HepG2 (cell line): Measurements from ENCODE around the gene CLASP1. TPM values are rescaled to one million over a fixed set of nuclear protein-coding genes. Genes with fewer than 3 reads are reported as not detected.

ENCODE experiments used
- HDAC6 ChIP-seq: fragments of 200-600 bp; sonication (generic); IDR thresholded peaks from 2 replicates; pipeline ENCODE4 v1.7.0; 2017; ENCODE audit warnings: mild to moderate bottlenecking, antibody characterized with exemption, low read length, low read depth
- SP2 ChIP-seq: sonication (generic); formaldehyde crosslinking; IDR thresholded peaks from 2 replicates; pipeline ENCODE4 v1.5.1; 2020; ENCODE audit warnings: mild to moderate bottlenecking, missing genetic modification reagents
- ZNF761 ChIP-seq: sonication (generic); formaldehyde crosslinking; conservative IDR thresholded peaks from 2 replicates; pipeline ENCODE4 v1.4.0; 2020; ENCODE audit warnings: mild to moderate bottlenecking, missing genetic modification reagents
- polyA plus RNA-seq, 8 experiments: library from polyadenylated mRNA; depleted of rRNA in 3 of 8; stranded (reverse) in 7 of 8; unstranded in 1 of 8; fragments of >200 nt; fragmentation: Illumina TruSeq in 4 of 8; extraction: Trizol in 4 of 8; gene quantifications; 2 replicates each; pipeline versions ENCODE4 v1.2.1 to v1.2.3, GENCODE V29; 2011 to 2016; ENCODE audit warnings: low read depth in 4 of 8, missing spikeins in 1 of 8, mixed read lengths in 1 of 8; ENCODE audit not compliant: insufficient read depth in 1 of 8
- total RNA-seq, 5 experiments: library from RNA; depleted of rRNA; stranded (reverse); fragments of >200 nt; fragmentation: Illumina TruSeq; extraction: Trizol; gene quantifications; 2 replicates each; pipeline ENCODE4 v1.2.3, GENCODE V29; 2016; ENCODE audit warnings: low read depth in 1 of 5
- TF ChIP-seq, protein P1 (sequence below), 2 experiments: fragments of 450-650 bp in 1 of 2; sonication (generic) in 1 of 2; formaldehyde crosslinking in 1 of 2; IDR thresholded peaks; 2 replicates each; pipeline versions ENCODE4 v1.6.1 to v1.8.0; 2016 to 2022; ENCODE audit warnings: antibody characterized with exemption in 1 of 2, mild to moderate bottlenecking in 1 of 2, missing genetic modification reagents in 1 of 2
- TF ChIP-seq, protein P2 (sequence below): IDR thresholded peaks from 2 replicates; pipeline ENCODE4 v1.6.1; 2018; ENCODE audit warnings: missing genetic modification reagents
- TF ChIP-seq, protein P3 (sequence below): sonication (generic); formaldehyde crosslinking; IDR thresholded peaks from 2 replicates; pipeline ENCODE4 v1.4.0; 2020; ENCODE audit warnings: missing genetic modification reagents, borderline replicate concordance
- TF ChIP-seq, protein P4 (sequence below): sonication (generic); formaldehyde crosslinking; IDR thresholded peaks from 2 replicates; pipeline ENCODE4 v1.5.1; 2020; ENCODE audit warnings: mild to moderate bottlenecking, missing genetic modification reagents, moderate library complexity
- TF ChIP-seq, protein P5 (sequence below): IDR thresholded peaks from 2 replicates; pipeline ENCODE4 v1.6.1; 2016; ENCODE audit warnings: low read depth, control low read depth
- TF ChIP-seq, protein P6 (sequence below): sonication (generic); formaldehyde crosslinking; IDR thresholded peaks from 2 replicates; pipeline ENCODE4 v1.9.0; 2021; ENCODE audit warnings: missing genetic modification reagents, borderline replicate concordance
- TF ChIP-seq, protein P7 (sequence below): sonication (generic); formaldehyde crosslinking; IDR thresholded peaks from 2 replicates; pipeline ENCODE4 v1.8.0; 2023; ENCODE audit warnings: mild to moderate bottlenecking, missing genetic modification reagents

The CLASP1 gene
- total and polyA plus RNA-seq, 2 of the 13 experiments (the other 11 are each of a cell fraction or from before 2014, with no cell fraction given): 11.7 to 47.9 TPM

DNA sequence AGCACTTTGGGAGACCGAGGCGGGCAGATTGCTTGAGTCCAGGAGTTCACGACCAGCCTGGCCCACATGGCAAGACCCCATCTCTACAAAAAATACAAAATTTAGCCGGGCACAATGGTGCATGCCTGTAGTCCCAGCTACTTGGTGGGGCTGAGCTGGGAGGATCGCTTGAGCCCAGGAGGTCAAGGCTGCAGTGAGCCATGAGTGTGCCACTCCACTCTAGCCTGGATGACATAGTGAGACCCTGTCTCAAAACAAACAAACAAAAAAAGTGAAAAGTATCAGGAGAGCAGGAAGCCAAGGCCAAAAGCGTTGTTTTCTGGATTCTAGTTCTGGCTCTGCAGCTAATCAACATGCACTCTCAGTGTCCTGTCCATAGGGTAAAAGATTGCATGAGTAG lies 10.7 kb upstream of the CLASP1 start (continued):
- TF ChIP-seq, protein P1, sequence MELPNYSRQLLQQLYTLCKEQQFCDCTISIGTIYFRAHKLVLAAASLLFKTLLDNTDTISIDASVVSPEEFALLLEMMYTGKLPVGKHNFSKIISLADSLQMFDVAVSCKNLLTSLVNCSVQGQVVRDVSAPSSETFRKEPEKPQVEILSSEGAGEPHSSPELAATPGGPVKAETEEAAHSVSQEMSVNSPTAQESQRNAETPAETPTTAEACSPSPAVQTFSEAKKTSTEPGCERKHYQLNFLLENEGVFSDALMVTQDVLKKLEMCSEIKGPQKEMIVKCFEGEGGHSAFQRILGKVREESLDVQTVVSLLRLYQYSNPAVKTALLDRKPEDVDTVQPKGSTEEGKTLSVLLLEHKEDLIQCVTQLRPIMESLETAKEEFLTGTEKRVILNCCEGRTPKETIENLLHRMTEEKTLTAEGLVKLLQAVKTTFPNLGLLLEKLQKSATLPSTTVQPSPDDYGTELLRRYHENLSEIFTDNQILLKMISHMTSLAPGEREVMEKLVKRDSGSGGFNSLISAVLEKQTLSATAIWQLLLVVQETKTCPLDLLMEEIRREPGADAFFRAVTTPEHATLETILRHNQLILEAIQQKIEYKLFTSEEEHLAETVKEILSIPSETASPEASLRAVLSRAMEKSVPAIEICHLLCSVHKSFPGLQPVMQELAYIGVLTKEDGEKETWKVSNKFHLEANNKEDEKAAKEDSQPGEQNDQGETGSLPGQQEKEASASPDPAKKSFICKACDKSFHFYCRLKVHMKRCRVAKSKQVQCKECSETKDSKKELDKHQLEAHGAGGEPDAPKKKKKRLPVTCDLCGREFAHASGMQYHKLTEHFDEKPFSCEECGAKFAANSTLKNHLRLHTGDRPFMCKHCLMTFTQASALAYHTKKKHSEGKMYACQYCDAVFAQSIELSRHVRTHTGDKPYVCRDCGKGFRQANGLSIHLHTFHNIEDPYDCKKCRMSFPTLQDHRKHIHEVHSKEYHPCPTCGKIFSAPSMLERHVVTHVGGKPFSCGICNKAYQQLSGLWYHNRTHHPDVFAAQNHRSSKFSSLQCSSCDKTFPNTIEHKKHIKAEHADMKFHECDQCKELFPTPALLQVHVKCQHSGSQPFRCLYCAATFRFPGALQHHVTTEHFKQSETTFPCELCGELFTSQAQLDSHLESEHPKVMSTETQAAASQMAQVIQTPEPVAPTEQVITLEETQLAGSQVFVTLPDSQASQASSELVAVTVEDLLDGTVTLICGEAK (IDR thresholded peaks at IDR 0.05): no peak
- TF ChIP-seq, protein P1 (CRISPR knock-in tag; IDR thresholded peaks at IDR 0.05): peak; percentile 67; the same call in 1 of the 2 replicates
- TF ChIP-seq, protein P2, sequence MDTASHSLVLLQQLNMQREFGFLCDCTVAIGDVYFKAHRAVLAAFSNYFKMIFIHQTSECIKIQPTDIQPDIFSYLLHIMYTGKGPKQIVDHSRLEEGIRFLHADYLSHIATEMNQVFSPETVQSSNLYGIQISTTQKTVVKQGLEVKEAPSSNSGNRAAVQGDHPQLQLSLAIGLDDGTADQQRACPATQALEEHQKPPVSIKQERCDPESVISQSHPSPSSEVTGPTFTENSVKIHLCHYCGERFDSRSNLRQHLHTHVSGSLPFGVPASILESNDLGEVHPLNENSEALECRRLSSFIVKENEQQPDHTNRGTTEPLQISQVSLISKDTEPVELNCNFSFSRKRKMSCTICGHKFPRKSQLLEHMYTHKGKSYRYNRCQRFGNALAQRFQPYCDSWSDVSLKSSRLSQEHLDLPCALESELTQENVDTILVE: no peak
- TF ChIP-seq, protein P3, sequence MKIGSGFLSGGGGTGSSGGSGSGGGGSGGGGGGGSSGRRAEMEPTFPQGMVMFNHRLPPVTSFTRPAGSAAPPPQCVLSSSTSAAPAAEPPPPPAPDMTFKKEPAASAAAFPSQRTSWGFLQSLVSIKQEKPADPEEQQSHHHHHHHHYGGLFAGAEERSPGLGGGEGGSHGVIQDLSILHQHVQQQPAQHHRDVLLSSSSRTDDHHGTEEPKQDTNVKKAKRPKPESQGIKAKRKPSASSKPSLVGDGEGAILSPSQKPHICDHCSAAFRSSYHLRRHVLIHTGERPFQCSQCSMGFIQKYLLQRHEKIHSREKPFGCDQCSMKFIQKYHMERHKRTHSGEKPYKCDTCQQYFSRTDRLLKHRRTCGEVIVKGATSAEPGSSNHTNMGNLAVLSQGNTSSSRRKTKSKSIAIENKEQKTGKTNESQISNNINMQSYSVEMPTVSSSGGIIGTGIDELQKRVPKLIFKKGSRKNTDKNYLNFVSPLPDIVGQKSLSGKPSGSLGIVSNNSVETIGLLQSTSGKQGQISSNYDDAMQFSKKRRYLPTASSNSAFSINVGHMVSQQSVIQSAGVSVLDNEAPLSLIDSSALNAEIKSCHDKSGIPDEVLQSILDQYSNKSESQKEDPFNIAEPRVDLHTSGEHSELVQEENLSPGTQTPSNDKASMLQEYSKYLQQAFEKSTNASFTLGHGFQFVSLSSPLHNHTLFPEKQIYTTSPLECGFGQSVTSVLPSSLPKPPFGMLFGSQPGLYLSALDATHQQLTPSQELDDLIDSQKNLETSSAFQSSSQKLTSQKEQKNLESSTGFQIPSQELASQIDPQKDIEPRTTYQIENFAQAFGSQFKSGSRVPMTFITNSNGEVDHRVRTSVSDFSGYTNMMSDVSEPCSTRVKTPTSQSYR (CRISPR knock-in tag): no peak
- TF ChIP-seq, protein P4, sequence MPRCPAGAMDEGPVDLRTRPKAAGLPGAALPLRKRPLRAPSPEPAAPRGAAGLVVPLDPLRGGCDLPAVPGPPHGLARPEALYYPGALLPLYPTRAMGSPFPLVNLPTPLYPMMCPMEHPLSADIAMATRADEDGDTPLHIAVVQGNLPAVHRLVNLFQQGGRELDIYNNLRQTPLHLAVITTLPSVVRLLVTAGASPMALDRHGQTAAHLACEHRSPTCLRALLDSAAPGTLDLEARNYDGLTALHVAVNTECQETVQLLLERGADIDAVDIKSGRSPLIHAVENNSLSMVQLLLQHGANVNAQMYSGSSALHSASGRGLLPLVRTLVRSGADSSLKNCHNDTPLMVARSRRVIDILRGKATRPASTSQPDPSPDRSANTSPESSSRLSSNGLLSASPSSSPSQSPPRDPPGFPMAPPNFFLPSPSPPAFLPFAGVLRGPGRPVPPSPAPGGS (CRISPR knock-in tag): no peak
- TF ChIP-seq, protein P5, sequence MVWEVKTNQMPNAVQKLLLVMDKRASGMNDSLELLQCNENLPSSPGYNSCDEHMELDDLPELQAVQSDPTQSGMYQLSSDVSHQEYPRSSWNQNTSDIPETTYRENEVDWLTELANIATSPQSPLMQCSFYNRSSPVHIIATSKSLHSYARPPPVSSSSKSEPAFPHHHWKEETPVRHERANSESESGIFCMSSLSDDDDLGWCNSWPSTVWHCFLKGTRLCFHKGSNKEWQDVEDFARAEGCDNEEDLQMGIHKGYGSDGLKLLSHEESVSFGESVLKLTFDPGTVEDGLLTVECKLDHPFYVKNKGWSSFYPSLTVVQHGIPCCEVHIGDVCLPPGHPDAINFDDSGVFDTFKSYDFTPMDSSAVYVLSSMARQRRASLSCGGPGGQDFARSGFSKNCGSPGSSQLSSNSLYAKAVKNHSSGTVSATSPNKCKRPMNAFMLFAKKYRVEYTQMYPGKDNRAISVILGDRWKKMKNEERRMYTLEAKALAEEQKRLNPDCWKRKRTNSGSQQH (CRISPR knock-in tag): no peak
- TF ChIP-seq, protein P6, sequence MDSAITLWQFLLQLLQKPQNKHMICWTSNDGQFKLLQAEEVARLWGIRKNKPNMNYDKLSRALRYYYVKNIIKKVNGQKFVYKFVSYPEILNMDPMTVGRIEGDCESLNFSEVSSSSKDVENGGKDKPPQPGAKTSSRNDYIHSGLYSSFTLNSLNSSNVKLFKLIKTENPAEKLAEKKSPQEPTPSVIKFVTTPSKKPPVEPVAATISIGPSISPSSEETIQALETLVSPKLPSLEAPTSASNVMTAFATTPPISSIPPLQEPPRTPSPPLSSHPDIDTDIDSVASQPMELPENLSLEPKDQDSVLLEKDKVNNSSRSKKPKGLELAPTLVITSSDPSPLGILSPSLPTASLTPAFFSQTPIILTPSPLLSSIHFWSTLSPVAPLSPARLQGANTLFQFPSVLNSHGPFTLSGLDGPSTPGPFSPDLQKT (CRISPR knock-in tag): no peak
- no peak for TF ChIP-seq HDAC6
- TF ChIP-seq, protein P7, sequence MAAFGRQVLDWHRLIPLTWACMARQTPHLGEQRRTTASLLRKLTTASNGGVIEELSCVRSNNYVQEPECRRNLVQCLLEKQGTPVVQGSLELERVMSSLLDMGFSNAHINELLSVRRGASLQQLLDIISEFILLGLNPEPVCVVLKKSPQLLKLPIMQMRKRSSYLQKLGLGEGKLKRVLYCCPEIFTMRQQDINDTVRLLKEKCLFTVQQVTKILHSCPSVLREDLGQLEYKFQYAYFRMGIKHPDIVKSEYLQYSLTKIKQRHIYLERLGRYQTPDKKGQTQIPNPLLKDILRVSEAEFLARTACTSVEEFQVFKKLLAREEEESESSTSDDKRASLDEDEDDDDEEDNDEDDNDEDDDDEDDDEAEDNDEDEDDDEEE (CRISPR knock-in tag): no peak
- TF ChIP-seq ZNF761 (CRISPR knock-in tag): no peak
- TF ChIP-seq SP2 (CRISPR knock-in tag): no peak
